Measurements from ENCODE around the gene MC2R.

GRCh38 chr18:13885009-13885408 lies 30.3 kb downstream of the MC2R start:
- no peak for TF ChIP-seq FOXM1 (IDR thresholded peaks at IDR 0.05; ENCODE audit: borderline replicate concordance)
- no peak for TF ChIP-seq SUZ12 (IDR thresholded peaks at IDR 0.05)
- TF ChIP-seq TARDBP (IDR thresholded peaks at IDR 0.05): no peak
- no peak for TF ChIP-seq NFRKB (IDR thresholded peaks at IDR 0.05)
- TF ChIP-seq CTBP1 (IDR thresholded peaks at IDR 0.05; ENCODE audit: borderline replicate concordance): no peak
- no peak for TF ChIP-seq PKNOX1 (IDR thresholded peaks at IDR 0.05)
- no peak for TF ChIP-seq SP1 (IDR thresholded peaks at IDR 0.05)
- TF ChIP-seq ZNF384 (IDR thresholded peaks at IDR 0.05): no peak
- no peak for TF ChIP-seq FOXA1 (IDR thresholded peaks at IDR 0.05)
- no peak for TF ChIP-seq ARNT (IDR thresholded peaks at IDR 0.05)
- no peak for TF ChIP-seq L3MBTL2 (conservative IDR thresholded peaks at IDR 0.05)
